Hepatocyte (in vitro differentiated cells): ENCODE data around the gene NR1D2. TPM values are rescaled to one million over a fixed set of nuclear protein-coding genes. Genes with fewer than 3 reads are reported as not detected.

Experiments used
- DNase-seq: peaks from one replicate; pipeline ENCODE4 v3.0.0-alpha.2; 2016; ENCODE audit warnings: low spot score
- H2AFZ ChIP-seq: fragments of 200-600 bp; sonication (generic); 2 replicates; pipeline ENCODE4 v1.6.0; 2016; ENCODE audit warnings: antibody characterized with exemption, mild to moderate bottlenecking
- H3K27ac ChIP-seq: fragments of 200-600 bp; sonication (generic); 2 replicates; pipeline ENCODE4 v1.5.1; 2016; ENCODE audit warnings: mild to moderate bottlenecking
- H3K27me3 ChIP-seq: fragments of 200-600 bp; sonication (generic); 2 replicates; pipeline ENCODE4 v1.6.1; 2016
- H3K36me3 ChIP-seq: fragments of 200-600 bp; sonication (generic); replicated peaks from 2 replicates; pipeline ENCODE4 v1.5.1; 2016; ENCODE audit warnings: low read depth; ENCODE audit not compliant: insufficient read depth
- H3K4me1 ChIP-seq: fragments of 200-600 bp; sonication (generic); 2 replicates; pipeline ENCODE4 v1.5.1; 2016; ENCODE audit warnings: mild to moderate bottlenecking, moderate library complexity; ENCODE audit not compliant: insufficient read depth
- H3K4me2 ChIP-seq: fragments of 200-600 bp; sonication (generic); 2 replicates; pipeline ENCODE4 v1.6.0; 2016
- H3K4me3 ChIP-seq: fragments of 200-600 bp; sonication (generic); 2 replicates; pipeline ENCODE4 v1.5.1; 2016; ENCODE audit warnings: mild to moderate bottlenecking
- H3K79me2 ChIP-seq: fragments of 200-600 bp; sonication (generic); 2 replicates; pipeline ENCODE4 v1.6.0; 2017; ENCODE audit warnings: mild to moderate bottlenecking
- H3K9me2 ChIP-seq: fragments of 200-600 bp; sonication (generic); replicated peaks from 2 replicates; pipeline ENCODE4 v1.6.0; 2017; ENCODE audit warnings: mild to moderate bottlenecking; ENCODE audit not compliant: insufficient read depth
- H3K9me3 ChIP-seq: fragments of 200-600 bp; sonication (generic); 2 replicates; pipeline ENCODE4 v1.5.1; 2016; ENCODE audit warnings: low read depth, mild to moderate bottlenecking
- H4K20me1 ChIP-seq: fragments of 200-600 bp; sonication (generic); 2 replicates; pipeline ENCODE4 v1.6.0; 2016; ENCODE audit warnings: mild to moderate bottlenecking; ENCODE audit not compliant: insufficient read depth, poor library complexity, severe bottlenecking
- EZH2 ChIP-seq: fragments of 200-600 bp; sonication (generic); IDR thresholded peaks from 2 replicates; pipeline ENCODE4 v1.6.1; 2016; ENCODE audit warnings: antibody characterized with exemption, mild to moderate bottlenecking, borderline replicate concordance
- EZH2phosphoT487 ChIP-seq: fragments of 200-600 bp; sonication (generic); IDR thresholded peaks from one replicate; pipeline ENCODE4 v1.6.1; 2018; ENCODE audit warnings: antibody characterized with exemption, mild to moderate bottlenecking, low read depth, moderate library complexity; ENCODE audit not compliant: unreplicated experiment, severe bottlenecking
- WGBS: methylation state at CpG from one replicate; pipeline ENCODE4 v1.1.6; 2016; ENCODE audit warnings: low lambda C conversion rate; ENCODE audit errors: missing lambda C conversion rate; 5-methylcytosine and 5-hydroxymethylcytosine counted together
- polyA plus RNA-seq: library from polyadenylated mRNA; unstranded; fragments of >200 nt; fragmentation: Nextera tagmentation; extraction: Ambion mirVana; gene quantifications from 2 replicates; pipeline ENCODE4 v1.2.1, GENCODE V29; 2016
- total RNA-seq: library from RNA; depleted of rRNA; stranded (reverse); fragments of >200 nt; gene quantifications from 2 replicates; pipeline ENCODE4 v1.2.3, GENCODE V29; 2014
- TF ChIP-seq, protein P1 (sequence below): fragments of 200-600 bp; sonication (generic); IDR thresholded peaks from 2 replicates; pipeline ENCODE4 v1.5.1; 2016; ENCODE audit warnings: antibody characterized with exemption, mild to moderate bottlenecking; ENCODE audit not compliant: poor library complexity

The NR1D2 gene
- total and polyA plus RNA-seq, 2 experiments from 2014 or later, result 6.8 to 18.3 TPM

DNA sequence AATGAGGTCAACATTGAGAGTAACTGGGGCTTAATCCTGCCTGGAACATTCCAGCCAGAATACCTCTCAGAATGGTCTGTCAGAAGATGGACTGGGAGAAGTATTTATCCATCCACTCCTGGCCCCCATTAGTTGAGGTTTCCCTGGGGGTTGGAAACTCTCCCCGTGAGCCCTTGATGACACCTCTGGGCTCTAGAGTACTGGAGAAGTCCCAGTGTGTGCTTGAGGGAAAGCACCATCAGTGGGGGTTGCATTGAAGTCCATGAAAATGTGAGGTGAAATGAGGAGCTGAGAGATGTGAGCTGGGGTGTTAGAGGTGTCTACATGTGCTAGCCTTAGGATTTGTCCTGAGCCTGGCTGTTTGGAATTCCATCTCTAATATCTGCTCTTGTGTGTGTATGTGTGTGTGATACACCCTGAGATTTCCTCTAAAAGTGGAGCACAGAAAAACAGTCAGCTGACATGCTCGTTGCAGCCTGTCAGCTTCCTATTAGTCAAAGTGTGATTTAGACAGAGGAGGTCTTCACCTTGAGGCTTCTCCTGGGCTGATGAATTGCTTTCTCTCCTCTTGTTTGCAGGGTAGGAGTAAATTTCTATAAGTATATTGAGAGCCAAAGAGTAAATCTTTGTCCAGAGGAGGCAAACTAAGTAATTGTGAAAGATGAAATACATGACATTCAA lies 67.6 kb downstream of the NR1D2 start:
- WGBS, result 68% methylated on average over 2 of the region's 2 CpGs
- DNase-seq, result no peak
- Histone ChIP-seq H3K9me3 (no peaks in the 10 kb centered on the region), H3K4me2 (no peak overlapping the region), H2AFZ (no peak overlapping the region), H3K27me3 (no peaks in the 10 kb centered on the region), H3K4me1 (no peaks in the 10 kb centered on the region), H4K20me1 (no peaks in the 10 kb centered on the region), H3K36me3 (no peaks in the 10 kb centered on the region), H3K79me2 (no peaks in the 10 kb centered on the region), H3K9me2 (no peaks in the 10 kb centered on the region), H3K27ac (no peak overlapping the region), H3K4me3 (no peak overlapping the region)
- TF ChIP-seq EZH2 (no peak), EZH2phosphoT487 (no peak)
- TF ChIP-seq, protein P1, sequence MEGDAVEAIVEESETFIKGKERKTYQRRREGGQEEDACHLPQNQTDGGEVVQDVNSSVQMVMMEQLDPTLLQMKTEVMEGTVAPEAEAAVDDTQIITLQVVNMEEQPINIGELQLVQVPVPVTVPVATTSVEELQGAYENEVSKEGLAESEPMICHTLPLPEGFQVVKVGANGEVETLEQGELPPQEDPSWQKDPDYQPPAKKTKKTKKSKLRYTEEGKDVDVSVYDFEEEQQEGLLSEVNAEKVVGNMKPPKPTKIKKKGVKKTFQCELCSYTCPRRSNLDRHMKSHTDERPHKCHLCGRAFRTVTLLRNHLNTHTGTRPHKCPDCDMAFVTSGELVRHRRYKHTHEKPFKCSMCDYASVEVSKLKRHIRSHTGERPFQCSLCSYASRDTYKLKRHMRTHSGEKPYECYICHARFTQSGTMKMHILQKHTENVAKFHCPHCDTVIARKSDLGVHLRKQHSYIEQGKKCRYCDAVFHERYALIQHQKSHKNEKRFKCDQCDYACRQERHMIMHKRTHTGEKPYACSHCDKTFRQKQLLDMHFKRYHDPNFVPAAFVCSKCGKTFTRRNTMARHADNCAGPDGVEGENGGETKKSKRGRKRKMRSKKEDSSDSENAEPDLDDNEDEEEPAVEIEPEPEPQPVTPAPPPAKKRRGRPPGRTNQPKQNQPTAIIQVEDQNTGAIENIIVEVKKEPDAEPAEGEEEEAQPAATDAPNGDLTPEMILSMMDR, result no peak

DNA sequence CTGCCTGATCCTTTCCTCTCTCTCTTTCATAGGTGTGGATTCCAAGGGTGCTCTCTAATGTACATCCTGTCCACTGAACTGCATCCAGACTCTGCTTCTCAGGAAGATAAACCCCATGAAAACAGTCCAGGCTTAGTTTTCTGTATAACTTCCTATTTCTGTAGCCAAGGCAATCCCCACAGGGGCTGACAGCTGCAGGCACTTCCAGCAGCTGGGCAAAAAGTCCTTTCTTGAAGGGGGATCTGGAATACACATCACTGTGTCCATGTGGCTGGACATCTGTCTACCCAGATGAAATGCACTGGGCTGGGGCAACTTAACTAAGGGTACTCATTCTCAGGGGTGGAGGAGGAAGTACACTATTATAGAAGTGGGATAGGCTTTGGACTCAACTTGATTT lies 72.2 kb downstream of the NR1D2 start:
- Histone ChIP-seq H3K27me3 (no peaks in the 10 kb centered on the region), H3K4me1 (no peaks in the 10 kb centered on the region), H3K79me2 (no peaks in the 10 kb centered on the region), H3K36me3 (no peaks in the 10 kb centered on the region), H3K9me3 (no peaks in the 10 kb centered on the region), H2AFZ (no peak overlapping the region), H3K4me2 (no peak overlapping the region), H3K4me3 (no peak overlapping the region), H3K27ac (no peak overlapping the region), H4K20me1 (no peaks in the 10 kb centered on the region), H3K9me2 (no peaks in the 10 kb centered on the region)
- no peak for DNase-seq
- TF ChIP-seq EZH2phosphoT487, result no peak
- TF ChIP-seq EZH2, result no peak
- TF ChIP-seq, protein P1, result no peak

DNA sequence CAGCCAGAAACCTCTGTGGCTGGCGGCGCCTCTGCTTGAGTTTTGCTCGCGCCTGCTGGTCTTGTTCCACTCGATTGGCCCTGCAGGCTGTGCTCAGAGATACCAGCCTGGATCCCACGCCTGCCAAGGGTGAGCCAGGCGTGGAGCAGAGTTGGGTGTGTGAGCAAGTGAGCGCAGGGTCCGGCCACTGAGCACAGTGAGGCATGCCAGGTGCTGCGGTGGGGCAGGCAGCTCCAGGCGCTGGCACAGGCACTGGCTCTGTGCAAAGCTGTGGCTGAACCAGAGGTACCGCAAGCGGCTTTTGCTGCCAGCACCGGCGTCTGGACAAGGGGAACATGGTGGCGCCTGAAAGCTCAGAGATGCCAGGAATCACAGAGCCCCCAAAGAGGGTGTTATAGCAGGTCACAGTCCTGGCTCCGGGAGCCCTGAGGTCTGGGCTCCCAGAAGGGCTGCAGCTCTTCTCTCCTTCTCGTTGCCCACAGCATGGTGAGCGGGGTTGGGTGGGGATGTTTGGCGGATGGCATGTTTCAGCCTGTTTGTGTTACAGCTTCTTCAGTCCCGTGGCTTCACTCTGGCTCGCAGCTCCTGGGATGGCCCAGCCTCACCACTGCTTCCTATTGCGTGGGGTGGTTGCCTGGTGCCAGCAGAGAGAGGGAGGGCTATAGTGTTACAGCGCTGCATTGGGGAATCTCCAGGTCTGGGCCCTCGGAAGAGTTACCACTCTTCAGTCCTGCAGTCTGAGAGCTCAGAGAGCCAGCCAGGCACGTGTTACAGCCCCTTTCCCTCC lies 73.9 kb downstream of the NR1D2 start:
- 97% methylated on average over 22 of the region's 26 CpGs for WGBS
- Histone ChIP-seq H3K4me3 (no peak overlapping the region), H3K27ac (no peak overlapping the region), H3K4me2 (no peak overlapping the region), H3K36me3 (no peaks in the 10 kb centered on the region), H4K20me1 (no peaks in the 10 kb centered on the region), H3K9me2 (no peaks in the 10 kb centered on the region), H2AFZ (no peak overlapping the region), H3K79me2 (no peaks in the 10 kb centered on the region), H3K27me3 (no peaks in the 10 kb centered on the region), H3K4me1 (no peaks in the 10 kb centered on the region), H3K9me3 (no peaks in the 10 kb centered on the region)
- TF ChIP-seq, protein P1, result no peak
- TF ChIP-seq EZH2, result no peak
- TF ChIP-seq EZH2phosphoT487, result no peak
- no peak for DNase-seq
